NK-92 (cell line): ENCODE data around the gene BIRC6.
"Not testable (repeated sequence)": the region's sequence is repeated elsewhere in the genome, so short reads cannot be mapped to it uniquely, and the experiment has no call there.

Source experiments
- DNase-seq: peaks from one replicate; lab custom pipeline; 2025; ENCODE audit not compliant: unreplicated experiment; lab: John Stamatoyannopoulos, UW

BIRC6 gene

GRCh38 chr2:32446369-32446768, 89.5 kb downstream of the BIRC6 start:
- DNase-seq = no peak

GRCh38 chr2:32450851-32451250, 94.0 kb downstream of the BIRC6 start:
- DNase-seq = no peak

GRCh38 chr2:32452338-32453064, 95.7 kb downstream of the BIRC6 start:
- DNase-seq = no peak

GRCh38 chr2:32453242-32454062, 96.6 kb downstream of the BIRC6 start:
- no peak for DNase-seq

GRCh38 chr2:32455816-32456215, 99.0 kb downstream of the BIRC6 start:
- no peak for DNase-seq

- no peak for DNase-seq
These were observed 100.0 kb downstream of the BIRC6 start for GRCh38 chr2:32456808-32457207.

GRCh38 chr2:32457814-32458213, 101.0 kb downstream of the BIRC6 start:
- no peak for DNase-seq

- DNase-seq = not testable (repeated sequence)
These were observed 104.0 kb downstream of the BIRC6 start for GRCh38 chr2:32460861-32461260.

GRCh38 chr2:32463110-32463509, 106.3 kb downstream of the BIRC6 start:
- no peak for DNase-seq

- DNase-seq = no peak
These were observed 107.6 kb downstream of the BIRC6 start for GRCh38 chr2:32464431-32464830.

- DNase-seq = no peak
These were observed 115.8 kb downstream of the BIRC6 start for GRCh38 chr2:32472605-32473004.

GRCh38 chr2:32474381-32474780, 117.6 kb downstream of the BIRC6 start:
- no peak for DNase-seq

- no peak for DNase-seq
These were observed 122.2 kb downstream of the BIRC6 start for GRCh38 chr2:32478889-32479620.

- no peak for DNase-seq
These were observed 123.2 kb downstream of the BIRC6 start for GRCh38 chr2:32479993-32480392.

GRCh38 chr2:32482471-32482870, 125.6 kb downstream of the BIRC6 start:
- DNase-seq = no peak

GRCh38 chr2:32484937-32485336, 128.1 kb downstream of the BIRC6 start:
- no peak for DNase-seq

- DNase-seq = no peak
These were observed 128.6 kb downstream of the BIRC6 start for GRCh38 chr2:32485399-32485798.

- no peak for DNase-seq
These were observed 132.2 kb downstream of the BIRC6 start for GRCh38 chr2:32489061-32489460.

- no peak for DNase-seq
These were observed 134.5 kb downstream of the BIRC6 start for GRCh38 chr2:32491346-32491745.

GRCh38 chr2:32495139-32495538, 138.3 kb downstream of the BIRC6 start:
- no peak for DNase-seq

- DNase-seq = no peak
These were observed 139.8 kb downstream of the BIRC6 start for GRCh38 chr2:32496662-32497061.

GRCh38 chr2:32498306-32498705, 141.5 kb downstream of the BIRC6 start:
- no peak for DNase-seq
